Heart right ventricle (tissue), 16 donors: ENCODE results near the gene PTX3. TPM values are rescaled to one million over a fixed set of nuclear protein-coding genes. Genes with fewer than 3 reads are reported as not detected.

Source experiments
- ATAC-seq, 8 donors: fragments of 200-7000 bp; cut with Tn5 transposase; one replicate each; pipeline ENCODE4 v1.9.1; 2020; ENCODE audit warnings: mild to moderate bottlenecking in 8 of 8, moderate library complexity in 8 of 8, moderate number of reproducible peaks in 1 of 8
- DNase-seq, 2 donors: peaks; one replicate each; pipeline ENCODE4 v3.0.0-alpha.2; 2020
- H3K27ac ChIP-seq, 10 donors: fragments of 200-600 bp; sonication (generic) in 2 of 10; one replicate each; pipeline versions ENCODE4 v1.5.0 to v1.8.0; 2020 to 2022; ENCODE audit warnings: mild to moderate bottlenecking in 3 of 10
- H3K27me3 ChIP-seq, 7 donors: fragments of 200-600 bp; one replicate each; pipeline ENCODE4 v1.8.0; 2021 to 2022; ENCODE audit warnings: mild to moderate bottlenecking in 2 of 7
- H3K36me3 ChIP-seq, 9 donors: fragments of 200-600 bp; sonication (generic) in 1 of 9; one replicate each; pipeline versions ENCODE4 v1.5.0 to v1.8.0; 2020 to 2022; ENCODE audit warnings: mild to moderate bottlenecking in 2 of 9
- H3K4me1 ChIP-seq, 9 donors: fragments of 200-600 bp; sonication (generic) in 1 of 9; one replicate each; pipeline versions ENCODE4 v1.5.0 to v1.8.0; 2020 to 2022; ENCODE audit warnings: mild to moderate bottlenecking in 4 of 9
- H3K4me3 ChIP-seq, 10 donors: fragments of 200-600 bp; sonication (generic) in 2 of 10; one replicate each; pipeline versions ENCODE4 v1.5.0 to v1.8.0; 2020 to 2022; ENCODE audit warnings: mild to moderate bottlenecking in 7 of 10, moderate library complexity in 2 of 10
- H3K9me3 ChIP-seq, 11 donors: fragments of 200-600 bp in 10 of 11; sonication (generic) in 2 of 11; one replicate each; pipeline versions ENCODE4 v1.5.0 to v1.8.0; 2013 to 2022; ENCODE audit warnings: mild to moderate bottlenecking in 2 of 11, control low read depth in 1 of 11, moderate library complexity in 1 of 11
- WGBS, 2 donors: extraction: QIAGEN DNeasy Blood & Tissue Kit; methylation state at CpG; one replicate each; pipeline ENCODE4 v1.1.7; 2013; ENCODE audit warnings: inconsistent platforms in 1 of 2; 5-methylcytosine and 5-hydroxymethylcytosine counted together
- intact Hi-C, 10 donors: fragments of 100-400 bp; cut with DNase I; formaldehyde crosslinking; loops; one replicate each; pipeline versions ENCODE4 v1.11.1 to v1.14.2; 2022
- long read RNA-seq, 3 donors: library from polyadenylated mRNA; unstranded; transcript quantifications; one replicate each; pipeline ENCODE4 v2.0.0, GENCODE V29; 2020 to 2021
- polyA plus RNA-seq, 2 donors: library from polyadenylated mRNA; stranded (reverse); fragments of 200-250 nt; gene quantifications; one replicate each; pipeline ENCODE4 v1.2.3, GENCODE V29; 2013
- total RNA-seq, 10 donors: library from RNA; stranded (reverse); fragmentation: NEBNext Ultra II Directional in 3 of 10; extraction: Animal tissue kit (Norgen Biotek cat#: 25700) in 3 of 10; gene quantifications; one replicate each; pipeline versions ENCODE4 v1.2.1 to v1.2.4, GENCODE V29; 2021 to 2023
- TF ChIP-seq, protein P1 (sequence below), 9 donors: fragments of 200-600 bp; sonication (generic) in 2 of 9; IDR thresholded peaks; one replicate each; pipeline versions ENCODE4 v1.5.0 to v1.8.0; 2021 to 2022; ENCODE audit warnings: antibody characterized with exemption in 9 of 9, mild to moderate bottlenecking in 5 of 9, moderate library complexity in 1 of 9
- donor health status: Arrhythmogenic right ventricular cardiomyopathy.
- donor health status: ischemic (EF 13 %, LVEDD 7.1; RV severe dilation, severe dysfunction).
- donor health status: healthy with polysubstance abuse.
- donor health status: DM: no; HTN: yes; CAD: no.
- donor health status: DM: no; HTN: no; CAD: no.
- donor health status: ischemic (EF 25% LVEDD 6.9; RV normal size, moderate dysfunction).
- donor health status: ischemic (EF 25% LVEDD 5.7; RV mildly dilated, moderate dysfunction).
- donor health status: healthy.
- donor health status: DM: yes; HTN: yes; CAD: no.
- donor health status: Ischemic cardiomyopathy.
- donor health status: ischemic (EF 35%, LVEDD 5.7; RV mildly dilated, moderate dysfunction).
- donor health status: nonischemic (EF 11% LVEDD 7.7; RV severe dilation, severe dysfunction).
- donor health status: DM: yes; HTN: yes; CAD: no.
- donor health status: PGD.
- donor health status: ischemic (EF 29% LVEDD 5.4; RV normal size, mild dysfunction).
- donor health status: nonischemic (EF 23%, LVEDD 6.1; RV moderate dilation, normal function).

Gene PTX3
- 10 to 100 TPM in 2 of 10 donors, 1 to 10 TPM in 1, under 1 TPM in 7; 0.11 to 29.7 (median 0.39) TPM for total RNA-seq
- 10 to 100 TPM in 1 of 2 donors, under 1 TPM in 1; 0.15 to 16.5 TPM for polyA plus RNA-seq
- long read RNA-seq, donor 1, result 0 reads
- long read RNA-seq, donor 2, result 0 reads
- long read RNA-seq, donor 3, partial matches to known transcripts, result 3 of 3 reads
- long read RNA-seq, donor 3, other reads (novel, unspliced or antisense), result 0 of 3 reads

DNA sequence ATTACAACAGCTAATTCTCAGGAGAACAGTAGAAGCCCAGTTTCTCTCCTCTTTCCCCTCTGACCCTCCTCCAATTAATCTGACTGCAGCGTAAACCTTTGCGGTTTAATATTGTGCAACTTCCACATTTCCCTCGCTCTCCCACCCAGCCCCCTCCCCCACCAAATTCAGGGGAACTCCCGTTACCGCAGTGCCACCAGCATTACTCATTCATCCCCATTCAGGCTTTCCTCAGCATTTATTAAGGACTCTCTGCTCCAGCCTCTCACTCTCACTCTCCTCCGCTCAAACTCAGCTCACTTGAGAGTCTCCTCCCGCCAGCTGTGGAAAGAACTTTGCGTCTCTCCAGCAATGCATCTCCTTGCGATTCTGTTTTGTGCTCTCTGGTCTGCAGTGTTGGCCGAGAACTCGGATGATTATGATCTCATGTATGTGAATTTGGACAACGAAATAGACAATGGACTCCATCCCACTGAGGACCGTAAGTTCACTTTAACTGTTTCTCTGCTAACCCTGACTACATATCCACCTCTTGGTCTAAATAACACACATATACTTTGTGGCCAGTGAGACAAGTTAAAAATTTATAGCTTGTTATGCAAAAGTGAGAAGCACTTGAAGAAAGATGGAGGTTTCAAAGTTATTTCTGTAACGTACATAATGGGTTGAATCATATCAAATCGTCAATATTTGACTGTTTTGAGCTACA lies at the start of gene PTX3:
Gene PTX3 (plus strand): TSS at position 268 of the 709 bp plus-strand sequence. CDS start 84 bp downstream, at position 352.
- WGBS, 2 donors, result 9 to 13% methylated on average over 15 of the region's 15 CpGs
- intact Hi-C loops, result no loop called here
- TF ChIP-seq, protein P1, sequence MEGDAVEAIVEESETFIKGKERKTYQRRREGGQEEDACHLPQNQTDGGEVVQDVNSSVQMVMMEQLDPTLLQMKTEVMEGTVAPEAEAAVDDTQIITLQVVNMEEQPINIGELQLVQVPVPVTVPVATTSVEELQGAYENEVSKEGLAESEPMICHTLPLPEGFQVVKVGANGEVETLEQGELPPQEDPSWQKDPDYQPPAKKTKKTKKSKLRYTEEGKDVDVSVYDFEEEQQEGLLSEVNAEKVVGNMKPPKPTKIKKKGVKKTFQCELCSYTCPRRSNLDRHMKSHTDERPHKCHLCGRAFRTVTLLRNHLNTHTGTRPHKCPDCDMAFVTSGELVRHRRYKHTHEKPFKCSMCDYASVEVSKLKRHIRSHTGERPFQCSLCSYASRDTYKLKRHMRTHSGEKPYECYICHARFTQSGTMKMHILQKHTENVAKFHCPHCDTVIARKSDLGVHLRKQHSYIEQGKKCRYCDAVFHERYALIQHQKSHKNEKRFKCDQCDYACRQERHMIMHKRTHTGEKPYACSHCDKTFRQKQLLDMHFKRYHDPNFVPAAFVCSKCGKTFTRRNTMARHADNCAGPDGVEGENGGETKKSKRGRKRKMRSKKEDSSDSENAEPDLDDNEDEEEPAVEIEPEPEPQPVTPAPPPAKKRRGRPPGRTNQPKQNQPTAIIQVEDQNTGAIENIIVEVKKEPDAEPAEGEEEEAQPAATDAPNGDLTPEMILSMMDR (IDR thresholded peaks at IDR 0.05), result no peak
- DNase-seq (peak in 1 of 2 donors; percentile 13), ATAC-seq (peak; percentile 28 to 82 (median 64))
- H3K4me1 ChIP-seq, result peaks cover 0 to 27% (median 12%) of the 10 kb centered on the region in 9 donors
- peak within 1 kb of the TSS in 1 of 10 donors; percentile 23 for H3K27ac ChIP-seq
- H3K27me3 ChIP-seq, result peaks cover 0 to 40% (median 17%) of the 10 kb centered on the region in 7 donors
- no peaks in the 10 kb centered on the region for H3K36me3 ChIP-seq
- peak within 1 kb of the TSS; percentile 5 to 66 (median 56) for H3K4me3 ChIP-seq
- peaks cover 0 to 10% (median 0%) of the 10 kb centered on the region in 11 donors for H3K9me3 ChIP-seq

DNA sequence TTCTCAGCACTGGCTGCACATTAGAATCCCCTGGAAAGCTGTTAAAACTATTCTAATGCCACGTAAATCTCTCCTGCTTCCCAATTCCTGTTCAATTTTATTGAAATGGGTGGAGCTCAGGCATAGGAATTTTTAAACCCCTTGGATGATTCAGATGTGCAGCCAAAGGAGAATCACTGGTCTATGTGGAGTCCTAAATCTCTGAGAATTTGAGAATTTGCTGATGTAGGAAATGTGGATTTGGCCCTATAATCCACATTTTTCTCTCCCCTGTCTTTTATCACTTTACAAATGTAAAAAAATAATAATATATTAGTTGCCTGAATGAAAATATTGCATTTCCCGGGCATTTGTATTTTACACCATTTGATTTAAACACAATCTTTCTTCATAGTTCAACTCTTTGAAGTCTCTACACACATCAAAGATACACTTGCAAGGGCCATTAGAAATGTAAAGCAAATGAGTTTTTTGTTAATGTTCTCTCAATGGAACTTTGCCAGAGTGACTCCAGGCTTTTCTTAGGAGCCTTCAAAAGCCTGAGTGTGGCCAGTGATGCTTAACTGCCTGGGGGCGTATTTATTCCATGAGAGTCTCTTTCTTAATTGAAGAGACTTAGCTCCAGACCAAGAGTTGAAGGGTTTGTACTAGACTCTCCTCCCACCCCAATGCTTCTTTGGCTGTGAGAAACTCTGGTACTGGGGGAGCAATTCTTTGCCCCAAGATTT lies 48.8 kb upstream of the PTX3 start:
- WGBS, 2 donors, result 30 to 88% methylated on average over 3 of the region's 3 CpGs
- H3K36me3 ChIP-seq, result no peaks in the 10 kb centered on the region
- intact Hi-C loops, result no loop called here

GRCh38 chr3:157388976-157389375 lies 47.7 kb upstream of the PTX3 start:
- Histone ChIP-seq H3K4me1 (no peaks in the 10 kb centered on the region), H3K27me3 (no peaks in the 10 kb centered on the region), H3K4me3 (no peak overlapping the region), H3K9me3 (no peaks in the 10 kb centered on the region), H3K36me3 (no peaks in the 10 kb centered on the region), H3K27ac (no peak overlapping the region)
- no peak for DNase-seq
- ATAC-seq, result no peak
- TF ChIP-seq, protein P1 (IDR thresholded peaks at IDR 0.05), result no peak
- intact Hi-C loops, result no loop called here

More for the DNA sequence above, 48.8 kb upstream of the PTX3 start:
- H3K27ac ChIP-seq, result no peak overlapping the region
- ATAC-seq, result no peak
- TF ChIP-seq, protein P1 (IDR thresholded peaks at IDR 0.05), result no peak
- no peaks in the 10 kb centered on the region for H3K4me1 ChIP-seq
- no peaks in the 10 kb centered on the region for H3K9me3 ChIP-seq
- no peak overlapping the region for H3K4me3 ChIP-seq
- H3K27me3 ChIP-seq, result no peaks in the 10 kb centered on the region
- no peak for DNase-seq

DNA sequence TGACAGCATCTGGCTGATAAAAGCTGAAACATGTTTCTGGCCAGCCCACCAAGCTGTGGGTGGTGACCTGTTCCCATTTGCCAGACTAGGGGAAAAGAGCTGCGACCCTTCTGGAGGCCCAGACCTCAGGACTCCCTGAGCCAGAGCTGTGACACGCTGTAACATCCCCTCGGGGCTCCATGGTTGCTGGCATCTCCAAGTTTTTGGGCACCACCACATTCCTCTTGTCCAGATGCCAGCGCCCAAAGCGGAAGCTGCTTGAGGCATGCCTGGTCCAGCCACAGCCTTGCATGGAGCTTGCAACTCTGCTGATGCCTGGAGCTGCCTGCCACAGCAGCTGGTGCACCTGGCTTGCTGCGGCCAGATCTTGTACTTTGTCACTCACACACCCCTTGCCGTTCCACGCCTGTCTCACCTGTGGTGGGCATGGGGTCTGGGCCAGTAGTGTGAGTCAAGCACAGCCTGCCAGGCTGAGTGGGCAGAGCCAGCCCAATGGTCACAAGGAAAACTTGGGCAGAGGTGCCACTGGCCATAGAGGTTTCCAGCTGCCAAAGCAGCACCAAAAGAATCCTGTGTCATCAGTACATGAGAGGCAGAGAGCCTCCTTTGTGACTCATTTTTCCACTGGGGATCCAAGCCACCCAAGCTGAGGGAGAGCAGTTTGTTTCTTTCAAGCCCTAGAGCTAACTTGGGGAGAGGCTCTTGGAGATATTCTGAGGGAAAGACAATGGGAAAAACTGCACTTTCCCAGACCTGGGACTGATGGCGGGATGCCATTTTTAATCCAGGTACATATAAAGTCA lies 45.7 kb upstream of the PTX3 start:
- intact Hi-C loops, result no loop called here
- Histone ChIP-seq H3K4me3 (no peak overlapping the region), H3K36me3 (no peaks in the 10 kb centered on the region), H3K27me3 (no peaks in the 10 kb centered on the region), H3K4me1 (no peaks in the 10 kb centered on the region), H3K27ac (no peak overlapping the region), H3K9me3 (no peaks in the 10 kb centered on the region)
- DNase-seq (no peak), ATAC-seq (no peak)
- TF ChIP-seq, protein P1 (IDR thresholded peaks at IDR 0.05), result no peak
- 90 to 93% methylated on average over 9 of the region's 9 CpGs for WGBS, 2 donors
